Measurements from ENCODE around the gene JARID2. TPM values are rescaled to one million over a fixed set of nuclear protein-coding genes. Genes with fewer than 3 reads are reported as not detected.

JARID2 gene
- total and polyA plus RNA-seq, 2 of the 13 experiments (the other 11 are each of a cell fraction or from before 2014, with no cell fraction given), result 7.5 to 10.3 TPM

- TF ChIP-seq SKIL (CRISPR knock-in tag; IDR thresholded peaks at IDR 0.05; ENCODE audit: borderline replicate concordance) (no peak), PBX2 (CRISPR knock-in tag; IDR thresholded peaks at IDR 0.05) (no peak)
Observed at GRCh38 chr6:15453186-15453585, 207.3 kb downstream of the JARID2 start (continued).

GRCh38 chr6:15453622-15454021 lies 207.8 kb downstream of the JARID2 start:
- H4K20me1 ChIP-seq (ENCODE audit: insufficient read depth, low read length), result no peaks in the 10 kb centered on the region
- CTCF ChIA-PET (ENCODE audit: low intra/inter-chr PET ratio, low total read pairs), result no interaction called here
- no TSS peak for BruUV-seq (replicated peaks)
- H3K4me2 ChIP-seq (ENCODE audit: low read depth, low read length), result no peak overlapping the region
- no peak overlapping the region for H2AFZ ChIP-seq (ENCODE audit: low read length)
- 97% methylated on average over 5 of the region's 5 CpGs for WGBS (ENCODE audit: low lambda C conversion rate)
- peaks cover 6 to 20% of the 10 kb centered on the region in 2 experiments; a peak in 4 of 5 replicates for H3K36me3 ChIP-seq (replicated peaks in 1 of 2; ENCODE audit: control insufficient read depth in 1 of 2, insufficient read depth in 2 of 2, low read length in 2 of 2)
- no peak overlapping the region for H3K4me3 ChIP-seq (replicated peaks in 1 of 3; ENCODE audit: insufficient read depth in 1 of 3, low read depth in 2 of 3, low read length in 3 of 3)
- H3K9me3 ChIP-seq (ENCODE audit: low read length), result no peaks in the 10 kb centered on the region
- no peaks in the 10 kb centered on the region for H3K4me1 ChIP-seq (ENCODE audit: insufficient read depth, low read length)
- intact Hi-C loops (cut with micrococcal nuclease; ENCODE audit: unreplicated experiment), result no loop called here
- no peak overlapping the region for H3K27ac ChIP-seq (ENCODE audit: extremely low read length, insufficient read depth, low read length)
- H3K27me3 ChIP-seq (ENCODE audit: control insufficient read depth in 1 of 2, insufficient read depth in 2 of 2, low read length in 2 of 2), result no peaks in the 10 kb centered on the region
- FAIRE-seq (no peak), DNase-seq (ENCODE audit: low spot score) (no peak), ATAC-seq (no peak)
- H3K79me2 ChIP-seq (ENCODE audit: insufficient read depth, low read length), result no peaks in the 10 kb centered on the region
- POLR2A ChIA-PET, result no interaction called here
- H3K9ac ChIP-seq (ENCODE audit: insufficient read depth, low read depth, low read length), result no peak overlapping the region
- in situ Hi-C loops (cut with HindIII; ENCODE audit: extremely low pct_ligation_motif_present, low pct_unique_long_range_greater_than_20kb), result no loop called here
- TF ChIP-seq XRCC5 (optimal IDR thresholded peaks at IDR 0.05; ENCODE audit: low read length), result no peak
- no peak for TF ChIP-seq GLMP (CRISPR knock-in tag; IDR thresholded peaks at IDR 0.05; ENCODE audit: borderline replicate concordance)
- no peak for TF ChIP-seq NCOR1 (IDR thresholded peaks at IDR 0.05; ENCODE audit: borderline replicate concordance, low read length)
- no peak for TF ChIP-seq ZNF18 (CRISPR knock-in tag; IDR thresholded peaks at IDR 0.05; ENCODE audit: insufficient replicate concordance)
- no peak for TF ChIP-seq CCDC6 (CRISPR knock-in tag; IDR thresholded peaks at IDR 0.05)
- no peak for TF ChIP-seq ZNF558 (CRISPR knock-in tag; IDR thresholded peaks at IDR 0.05; ENCODE audit: borderline replicate concordance)
- no peak for TF ChIP-seq SAFB2 (CRISPR knock-in tag; IDR thresholded peaks at IDR 0.05; ENCODE audit: borderline replicate concordance, low read depth)
- no peak for TF ChIP-seq ZNF609 (CRISPR knock-in tag; IDR thresholded peaks at IDR 0.05; ENCODE audit: borderline replicate concordance)

All from HepG2 (cell line).